Panc1 (cell line): ENCODE results near the gene SBK2. TPM values are rescaled to one million over a fixed set of nuclear protein-coding genes. Genes with fewer than 3 reads are reported as not detected.

Experiments
- ATAC-seq: fragments of 200-7000 bp; cut with Tn5 transposase; 2 replicates; pipeline ENCODE4 v1.9.1; 2020; ENCODE audit warnings: mild to moderate bottlenecking, moderate library complexity
- BruUV-seq: library from RNA; stranded (reverse); fragments of 400-500 nt; replicated peaks from 2 replicates; lab custom pipeline; 2021; lab: Mats Ljungman, UMichigan
- CTCF ChIA-PET: fragments of 300-600 bp; sonication (Branson Sonifier 250); formaldehyde crosslinking; loops from one replicate; lab custom pipeline; 2022; ENCODE audit warnings: antibody characterized with exemption; lab: Charles Lee
- POLR2A ChIA-PET: fragments of 300-600 bp; sonication (Branson Sonifier 250); formaldehyde crosslinking; loops from one replicate; lab custom pipeline; 2022; ENCODE audit warnings: antibody characterized with exemption; lab: Charles Lee
- DNase-seq: peaks from one replicate; pipeline ENCODE4 v3.0.0-alpha.2; 2010; ENCODE audit warnings: low read depth, low spot score
- H3K27ac ChIP-seq: 2 replicates; pipeline ENCODE4 v1.5.1; 2011; ENCODE audit warnings: mild to moderate bottlenecking, low read length, inconsistent platforms
- H3K27me3 ChIP-seq: fragments of 200-500 bp; sonication (Bioruptor generic); 2 replicates; pipeline ENCODE4 v1.6.0; 2014; ENCODE audit warnings: low read length, inconsistent platforms; ENCODE audit not compliant: control insufficient read depth, insufficient read depth
- H3K36me3 ChIP-seq: fragments of 200-500 bp; sonication (Bioruptor generic); 2 replicates; pipeline ENCODE4 v1.5.1; 2014; ENCODE audit warnings: inconsistent platforms, mild to moderate bottlenecking, low read length, moderate library complexity; ENCODE audit not compliant: control insufficient read depth, insufficient read depth
- H3K4me1 ChIP-seq: 2 replicates; pipeline ENCODE4 v1.5.1; 2011; ENCODE audit warnings: inconsistent platforms, mild to moderate bottlenecking, low read length, moderate library complexity; ENCODE audit not compliant: control insufficient read depth, insufficient read depth
- H3K4me3 ChIP-seq, 2 experiments: 2 replicates each; pipeline ENCODE4 v1.5.1; 2011 to 2012; ENCODE audit warnings: low read depth in 2 of 2, low read length in 2 of 2, mild to moderate bottlenecking in 2 of 2, inconsistent platforms in 1 of 2, moderate library complexity in 1 of 2
- H3K9me3 ChIP-seq: fragments of 200-500 bp; sonication (Bioruptor generic); 2 replicates; pipeline ENCODE4 v1.5.1; 2014; ENCODE audit warnings: low read depth, mild to moderate bottlenecking, inconsistent platforms, low read length, moderate library complexity; ENCODE audit not compliant: control insufficient read depth, insufficient read depth
- POLR2AphosphoS5 ChIP-seq: IDR thresholded peaks from 2 replicates; pipeline ENCODE4 v1.6.1; 2012; ENCODE audit warnings: mild to moderate bottlenecking, low read depth, low read length, moderate library complexity
- SIN3A ChIP-seq: IDR thresholded peaks from 2 replicates; pipeline ENCODE4 v1.6.1; 2012; ENCODE audit warnings: low read depth, mild to moderate bottlenecking, low read length, moderate library complexity, borderline replicate concordance; ENCODE audit not compliant: insufficient read depth
- TCF7L2 ChIP-seq: IDR thresholded peaks from 2 replicates; pipeline ENCODE4 v1.6.1; 2011; ENCODE audit warnings: mild to moderate bottlenecking, low read depth, low read length, inconsistent platforms
- in situ Hi-C: cut with HindIII; loops from 2 replicates; pipeline ENCODE4 v1.10.0; 2016; ENCODE audit warnings: low sequenced_read_pairs, low pct_unique_long_range_greater_than_20kb
- intact Hi-C: fragments of 100-400 bp; cut with micrococcal nuclease; formaldehyde crosslinking; loops from one replicate; pipeline ENCODE4 v1.10.0; 2022; ENCODE audit not compliant: unreplicated experiment
- total RNA-seq: library from RNA; stranded (reverse); gene quantifications from one replicate; pipeline ENCODE4 v1.2.1, GENCODE V29; 2021; ENCODE audit not compliant: unreplicated experiment
- TF ChIP-seq, protein P1 (sequence below): fragments of 450-650 bp; IDR thresholded peaks from 2 replicates; pipeline ENCODE4 v1.5.1; 2017; ENCODE audit warnings: mild to moderate bottlenecking
- TF ChIP-seq, protein P2 (sequence below), 2 experiments: IDR thresholded peaks; 2 replicates each; pipeline ENCODE4 v1.6.1; 2011 to 2012; ENCODE audit warnings: low read depth in 2 of 2, control low read depth in 1 of 2, low read length in 1 of 2, mild to moderate bottlenecking in 1 of 2, moderate library complexity in 1 of 2; ENCODE audit not compliant: insufficient read depth in 1 of 2

SBK2 gene
- total RNA-seq, 1 experiment from 2014 or later = 0.69 TPM

DNA sequence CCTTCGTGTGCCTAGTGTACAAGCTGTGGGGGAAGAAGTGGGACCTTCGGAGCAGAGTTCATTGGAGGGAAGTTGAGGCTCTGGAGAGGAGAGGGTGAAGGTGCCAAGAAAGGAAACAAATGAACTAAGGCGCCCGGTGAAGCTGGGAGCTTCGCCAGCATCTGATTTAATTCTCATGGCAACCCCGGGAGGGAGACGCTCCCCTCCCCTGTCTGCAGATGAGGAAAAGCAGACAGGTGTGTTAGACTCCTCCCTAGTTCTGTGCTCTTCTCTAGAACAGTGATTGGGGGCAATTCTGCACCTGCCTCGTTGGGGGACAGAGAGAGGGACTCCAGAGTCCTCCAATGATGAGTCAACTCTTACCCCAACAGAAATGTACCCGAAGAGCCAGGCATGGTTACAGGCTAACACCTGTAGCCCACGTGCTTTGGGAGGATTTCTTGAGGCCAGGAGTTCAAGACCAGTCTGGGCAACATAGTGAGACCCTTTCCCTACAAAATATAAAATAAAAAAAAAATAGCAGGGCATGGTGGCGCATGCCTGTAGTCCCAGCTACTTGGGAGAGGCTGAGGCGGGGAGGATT lies 44.5 kb downstream of the SBK2 start:
- Histone ChIP-seq H3K4me1 (peaks cover 52% of the 10 kb centered on the region), H3K27ac (peak overlapping the region; percentile 64; the same call in 1 of the 2 replicates), H3K9me3 (no peaks in the 10 kb centered on the region), H3K27me3 (no peaks in the 10 kb centered on the region), H3K36me3 (no peaks in the 10 kb centered on the region), H3K4me3 (no peak overlapping the region)
- no peak for DNase-seq
- ChIA-PET CTCF (interaction anchor here (0.5 to 1.4 kb wide), 2 partner anchors 12 to 144 kb away, joined by 5 to 7 read pairs; no protein-coding TSS in a partner anchor), POLR2A (interaction anchor here (1.0 kb wide), 1 partner anchor 16 kb away, joined by 3 read pairs; no protein-coding TSS in a partner anchor)
- BruUV-seq = TSS peak; percentile 73
- in situ Hi-C loops = no loop called here
- TF ChIP-seq TCF7L2 (no peak), SIN3A (no peak), POLR2AphosphoS5 (no peak)
- TF ChIP-seq, protein P1, sequence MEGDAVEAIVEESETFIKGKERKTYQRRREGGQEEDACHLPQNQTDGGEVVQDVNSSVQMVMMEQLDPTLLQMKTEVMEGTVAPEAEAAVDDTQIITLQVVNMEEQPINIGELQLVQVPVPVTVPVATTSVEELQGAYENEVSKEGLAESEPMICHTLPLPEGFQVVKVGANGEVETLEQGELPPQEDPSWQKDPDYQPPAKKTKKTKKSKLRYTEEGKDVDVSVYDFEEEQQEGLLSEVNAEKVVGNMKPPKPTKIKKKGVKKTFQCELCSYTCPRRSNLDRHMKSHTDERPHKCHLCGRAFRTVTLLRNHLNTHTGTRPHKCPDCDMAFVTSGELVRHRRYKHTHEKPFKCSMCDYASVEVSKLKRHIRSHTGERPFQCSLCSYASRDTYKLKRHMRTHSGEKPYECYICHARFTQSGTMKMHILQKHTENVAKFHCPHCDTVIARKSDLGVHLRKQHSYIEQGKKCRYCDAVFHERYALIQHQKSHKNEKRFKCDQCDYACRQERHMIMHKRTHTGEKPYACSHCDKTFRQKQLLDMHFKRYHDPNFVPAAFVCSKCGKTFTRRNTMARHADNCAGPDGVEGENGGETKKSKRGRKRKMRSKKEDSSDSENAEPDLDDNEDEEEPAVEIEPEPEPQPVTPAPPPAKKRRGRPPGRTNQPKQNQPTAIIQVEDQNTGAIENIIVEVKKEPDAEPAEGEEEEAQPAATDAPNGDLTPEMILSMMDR = no peak
- TF ChIP-seq, protein P2, sequence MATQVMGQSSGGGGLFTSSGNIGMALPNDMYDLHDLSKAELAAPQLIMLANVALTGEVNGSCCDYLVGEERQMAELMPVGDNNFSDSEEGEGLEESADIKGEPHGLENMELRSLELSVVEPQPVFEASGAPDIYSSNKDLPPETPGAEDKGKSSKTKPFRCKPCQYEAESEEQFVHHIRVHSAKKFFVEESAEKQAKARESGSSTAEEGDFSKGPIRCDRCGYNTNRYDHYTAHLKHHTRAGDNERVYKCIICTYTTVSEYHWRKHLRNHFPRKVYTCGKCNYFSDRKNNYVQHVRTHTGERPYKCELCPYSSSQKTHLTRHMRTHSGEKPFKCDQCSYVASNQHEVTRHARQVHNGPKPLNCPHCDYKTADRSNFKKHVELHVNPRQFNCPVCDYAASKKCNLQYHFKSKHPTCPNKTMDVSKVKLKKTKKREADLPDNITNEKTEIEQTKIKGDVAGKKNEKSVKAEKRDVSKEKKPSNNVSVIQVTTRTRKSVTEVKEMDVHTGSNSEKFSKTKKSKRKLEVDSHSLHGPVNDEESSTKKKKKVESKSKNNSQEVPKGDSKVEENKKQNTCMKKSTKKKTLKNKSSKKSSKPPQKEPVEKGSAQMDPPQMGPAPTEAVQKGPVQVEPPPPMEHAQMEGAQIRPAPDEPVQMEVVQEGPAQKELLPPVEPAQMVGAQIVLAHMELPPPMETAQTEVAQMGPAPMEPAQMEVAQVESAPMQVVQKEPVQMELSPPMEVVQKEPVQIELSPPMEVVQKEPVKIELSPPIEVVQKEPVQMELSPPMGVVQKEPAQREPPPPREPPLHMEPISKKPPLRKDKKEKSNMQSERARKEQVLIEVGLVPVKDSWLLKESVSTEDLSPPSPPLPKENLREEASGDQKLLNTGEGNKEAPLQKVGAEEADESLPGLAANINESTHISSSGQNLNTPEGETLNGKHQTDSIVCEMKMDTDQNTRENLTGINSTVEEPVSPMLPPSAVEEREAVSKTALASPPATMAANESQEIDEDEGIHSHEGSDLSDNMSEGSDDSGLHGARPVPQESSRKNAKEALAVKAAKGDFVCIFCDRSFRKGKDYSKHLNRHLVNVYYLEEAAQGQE (IDR thresholded peaks at IDR 0.05; ENCODE audit: insufficient read depth in 1 of 2, low read depth in 2 of 2, low read length in 1 of 2) = no peak
- no peak for ATAC-seq
- intact Hi-C loops = no loop called here

DNA sequence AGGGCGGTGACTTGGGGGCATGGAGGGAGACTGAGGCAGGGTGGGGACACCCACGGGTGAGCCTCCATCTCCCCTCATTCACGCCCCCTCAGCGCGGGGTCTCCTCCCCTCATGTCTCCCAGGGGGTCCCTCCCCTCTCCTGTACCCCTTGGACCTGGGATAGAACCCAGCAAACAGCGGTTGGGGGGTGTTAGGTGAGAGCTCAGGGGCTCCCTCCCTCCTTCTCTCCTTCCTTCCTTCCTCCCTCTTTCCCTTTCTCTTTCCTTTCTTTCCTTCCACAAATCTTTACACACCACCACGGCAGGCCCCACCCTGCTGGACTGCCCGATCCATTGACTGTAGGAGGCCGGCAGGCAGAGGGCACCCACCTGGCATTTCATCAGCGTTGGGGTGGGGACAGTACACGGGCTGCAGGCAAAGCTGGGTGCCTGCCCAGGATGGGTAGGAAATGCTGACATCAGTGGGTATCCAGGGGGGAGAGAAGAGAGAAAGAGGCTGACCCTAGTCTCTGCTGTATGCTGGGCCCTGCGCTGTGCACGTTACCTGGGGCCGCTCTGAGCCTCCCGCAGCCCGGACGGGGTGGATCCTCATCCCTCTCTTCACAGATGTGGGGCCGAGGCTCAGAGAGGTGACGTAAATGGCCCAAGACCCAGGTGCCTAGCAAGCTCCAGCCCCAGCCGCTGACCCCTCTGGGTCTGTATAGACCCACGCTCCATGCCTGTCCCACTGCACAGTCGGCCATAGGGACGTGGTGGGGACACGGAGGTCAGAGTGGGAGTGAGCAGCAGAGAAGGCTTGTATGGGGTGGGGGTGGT lies 45.2 kb downstream of the SBK2 start:
- H3K27me3 ChIP-seq = no peaks in the 10 kb centered on the region
- peaks cover 59% of the 10 kb centered on the region for H3K4me1 ChIP-seq
- CTCF ChIA-PET = interaction anchor here (1.2 kb wide), 1 partner anchor 24 kb away, joined by 4 read pairs; no protein-coding TSS in a partner anchor
- in situ Hi-C loops = no loop called here
- no peak for TF ChIP-seq POLR2AphosphoS5
- TF ChIP-seq SIN3A = no peak
- no peak for TF ChIP-seq TCF7L2
- TF ChIP-seq, protein P2 (IDR thresholded peaks at IDR 0.05; ENCODE audit: insufficient read depth in 1 of 2, low read depth in 2 of 2, low read length in 1 of 2) = no peak
- TF ChIP-seq, protein P1 = no peak
- BruUV-seq = no TSS peak
- 0 out of 2 replicates have a peak, but pooled peaks have one; percentile 3 for ATAC-seq
- POLR2A ChIA-PET = interaction anchor here (0.7 to 1.0 kb wide), 2 partner anchors 15 to 133 kb away, joined by 3 to 5 read pairs; no protein-coding TSS in a partner anchor
- peak overlapping the region; percentile 64 for H3K27ac ChIP-seq
- intact Hi-C loops = no loop called here
- no peaks in the 10 kb centered on the region for H3K9me3 ChIP-seq
- H3K4me3 ChIP-seq = no peak overlapping the region
- H3K36me3 ChIP-seq = no peaks in the 10 kb centered on the region
- DNase-seq = no peak
